Panc1 (cell line): ENCODE data around the gene NR1I3.

Experiments used
- POLR2AphosphoS5 ChIP-seq: IDR thresholded peaks from 2 replicates; pipeline ENCODE4 v1.6.1; 2012; ENCODE audit warnings: mild to moderate bottlenecking, low read depth, low read length, moderate library complexity
- SIN3A ChIP-seq: IDR thresholded peaks from 2 replicates; pipeline ENCODE4 v1.6.1; 2012; ENCODE audit warnings: low read depth, mild to moderate bottlenecking, low read length, moderate library complexity, borderline replicate concordance; ENCODE audit not compliant: insufficient read depth
- TCF7L2 ChIP-seq: IDR thresholded peaks from 2 replicates; pipeline ENCODE4 v1.6.1; 2011; ENCODE audit warnings: mild to moderate bottlenecking, low read depth, low read length, inconsistent platforms
- TF ChIP-seq, protein P1 (sequence below): fragments of 450-650 bp; IDR thresholded peaks from 2 replicates; pipeline ENCODE4 v1.5.1; 2017; ENCODE audit warnings: mild to moderate bottlenecking

DNA sequence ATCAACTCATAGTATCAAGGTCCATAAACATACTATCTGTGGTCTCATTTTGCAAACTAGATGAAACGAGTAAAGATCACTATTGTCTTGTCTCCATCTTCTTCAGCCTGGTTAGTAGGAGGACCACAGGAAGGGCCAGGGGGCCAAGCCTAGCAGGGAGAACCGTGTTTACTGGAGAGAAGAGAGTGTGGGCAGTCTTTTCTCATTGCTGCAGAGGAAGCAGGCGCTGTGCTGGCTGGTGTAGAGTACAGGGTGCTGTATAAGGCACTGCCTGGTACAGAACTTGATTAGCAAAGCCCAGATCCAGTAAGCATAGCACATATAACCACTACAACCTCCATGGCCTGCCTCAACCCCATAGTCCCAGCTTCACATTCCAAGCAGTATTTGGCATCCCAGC lies 50.7 kb downstream of the NR1I3 start:
- TF ChIP-seq TCF7L2 (no peak), SIN3A (no peak), POLR2AphosphoS5 (no peak)
- TF ChIP-seq, protein P1, sequence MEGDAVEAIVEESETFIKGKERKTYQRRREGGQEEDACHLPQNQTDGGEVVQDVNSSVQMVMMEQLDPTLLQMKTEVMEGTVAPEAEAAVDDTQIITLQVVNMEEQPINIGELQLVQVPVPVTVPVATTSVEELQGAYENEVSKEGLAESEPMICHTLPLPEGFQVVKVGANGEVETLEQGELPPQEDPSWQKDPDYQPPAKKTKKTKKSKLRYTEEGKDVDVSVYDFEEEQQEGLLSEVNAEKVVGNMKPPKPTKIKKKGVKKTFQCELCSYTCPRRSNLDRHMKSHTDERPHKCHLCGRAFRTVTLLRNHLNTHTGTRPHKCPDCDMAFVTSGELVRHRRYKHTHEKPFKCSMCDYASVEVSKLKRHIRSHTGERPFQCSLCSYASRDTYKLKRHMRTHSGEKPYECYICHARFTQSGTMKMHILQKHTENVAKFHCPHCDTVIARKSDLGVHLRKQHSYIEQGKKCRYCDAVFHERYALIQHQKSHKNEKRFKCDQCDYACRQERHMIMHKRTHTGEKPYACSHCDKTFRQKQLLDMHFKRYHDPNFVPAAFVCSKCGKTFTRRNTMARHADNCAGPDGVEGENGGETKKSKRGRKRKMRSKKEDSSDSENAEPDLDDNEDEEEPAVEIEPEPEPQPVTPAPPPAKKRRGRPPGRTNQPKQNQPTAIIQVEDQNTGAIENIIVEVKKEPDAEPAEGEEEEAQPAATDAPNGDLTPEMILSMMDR = no peak
